ENCODE measurements around the gene MMP21. TPM values are rescaled to one million over a fixed set of nuclear protein-coding genes. Genes with fewer than 3 reads are reported as not detected.

The MMP21 gene
- total RNA-seq, 1 experiment from 2014 or later = not detected

DNA sequence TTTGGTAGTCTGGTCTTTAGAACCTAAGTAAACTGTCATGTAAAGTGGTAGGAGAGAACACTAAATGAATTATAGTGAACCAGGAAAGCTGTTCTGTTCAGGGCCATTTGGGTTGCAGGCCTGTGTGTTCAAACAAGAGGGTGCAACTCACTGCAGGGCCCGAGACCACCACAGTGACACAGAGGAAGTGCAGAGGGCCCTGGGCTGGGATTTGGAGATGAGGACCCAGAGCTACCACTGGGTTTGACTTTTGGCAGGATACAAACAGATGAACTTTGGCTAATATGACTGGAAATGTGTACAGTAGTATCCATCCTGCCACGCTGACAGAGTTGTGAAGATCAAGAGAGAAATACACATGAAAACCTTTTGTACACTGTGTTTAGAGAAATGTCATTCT, 9.8 kb downstream of the MMP21 start:
- DNase-seq (ENCODE audit: low read depth) = no peak

DNA sequence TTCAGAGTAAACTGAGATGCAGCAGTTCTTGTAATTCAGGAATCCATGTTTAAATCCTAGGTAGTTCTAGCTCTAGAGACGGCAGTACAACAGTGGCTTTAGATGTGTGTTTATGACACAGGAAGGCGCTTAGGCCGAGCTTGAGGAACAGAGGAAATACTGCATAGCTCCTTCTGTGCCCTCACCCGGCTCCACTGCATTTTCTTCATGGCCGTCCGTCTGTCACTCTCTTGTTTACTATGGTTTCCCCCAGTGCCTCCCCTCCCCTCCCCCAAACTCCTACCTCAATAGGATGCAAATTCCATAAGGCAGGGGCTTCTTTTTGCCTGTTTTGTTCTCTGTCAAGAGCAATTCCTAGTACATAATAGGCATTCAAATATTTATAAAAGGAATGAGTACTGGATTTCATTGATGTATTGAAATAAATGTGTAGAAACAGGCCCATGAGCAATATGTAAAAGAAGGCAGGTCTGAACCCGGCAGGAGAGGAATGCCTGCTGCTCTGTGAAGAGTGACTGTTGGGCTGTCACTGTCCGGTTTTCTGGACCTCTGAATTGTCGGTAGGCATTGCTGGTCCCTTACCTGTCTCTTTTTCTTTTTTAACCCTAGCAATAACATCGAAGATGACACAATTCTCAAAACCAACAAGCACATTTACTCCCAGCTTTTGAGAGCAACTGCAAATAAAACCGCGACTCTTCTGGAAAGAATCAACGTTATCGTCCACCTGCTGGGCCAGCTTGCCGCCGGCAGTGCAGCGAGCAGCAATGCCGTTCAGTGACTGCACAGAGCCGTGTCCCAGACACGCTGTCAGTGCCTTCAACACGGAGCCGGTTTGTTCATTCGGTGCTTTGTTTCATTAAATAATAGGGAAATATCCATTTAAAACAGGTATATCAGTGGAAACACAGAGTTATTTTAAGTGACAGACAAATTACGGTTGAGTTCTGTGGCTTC, 12.7 kb downstream of the MMP21 start:
- no peak for DNase-seq (ENCODE audit: low read depth)

DNA sequence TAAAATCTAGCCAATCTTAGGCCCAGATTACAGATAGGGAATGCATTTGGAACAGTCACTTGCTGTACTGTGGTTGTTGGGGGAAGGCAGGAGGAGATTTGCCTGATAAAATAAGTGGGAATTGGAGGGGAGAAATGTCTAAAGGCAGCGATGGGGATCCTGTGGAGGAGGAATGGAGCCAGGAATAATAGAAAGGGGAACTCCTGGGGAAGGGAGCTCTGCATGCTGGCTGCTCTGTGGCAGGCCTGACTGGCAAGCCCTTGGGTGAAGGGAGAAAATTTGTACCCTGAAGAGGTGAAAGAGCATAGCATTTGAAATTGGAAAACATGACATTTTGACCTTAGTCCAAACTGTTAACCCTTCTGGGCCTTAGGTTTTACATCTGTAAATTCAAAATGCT, 13.7 kb downstream of the MMP21 start:
- DNase-seq (ENCODE audit: low read depth) = no peak

DNA sequence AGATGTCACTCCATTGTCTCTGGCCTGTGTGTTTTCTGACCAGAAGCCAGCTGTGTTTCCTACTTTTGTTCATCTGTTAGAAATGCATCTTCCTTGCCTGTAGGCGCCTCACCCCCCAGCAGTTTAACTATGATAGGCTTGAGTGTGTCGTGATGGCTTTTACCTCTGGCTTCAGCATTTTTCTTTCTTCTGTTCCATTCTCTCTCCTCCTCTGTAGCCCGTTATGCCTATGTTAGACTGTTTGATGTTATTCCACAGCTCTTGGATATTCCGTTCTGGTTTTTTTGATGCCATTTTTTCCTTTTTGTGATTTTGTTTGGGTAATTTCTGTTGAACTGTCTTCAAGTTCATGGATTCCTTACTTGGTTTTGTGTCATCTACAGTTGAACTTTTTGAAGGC, 17.9 kb downstream of the MMP21 start:
- no peak for DNase-seq (ENCODE audit: low read depth)

DNA sequence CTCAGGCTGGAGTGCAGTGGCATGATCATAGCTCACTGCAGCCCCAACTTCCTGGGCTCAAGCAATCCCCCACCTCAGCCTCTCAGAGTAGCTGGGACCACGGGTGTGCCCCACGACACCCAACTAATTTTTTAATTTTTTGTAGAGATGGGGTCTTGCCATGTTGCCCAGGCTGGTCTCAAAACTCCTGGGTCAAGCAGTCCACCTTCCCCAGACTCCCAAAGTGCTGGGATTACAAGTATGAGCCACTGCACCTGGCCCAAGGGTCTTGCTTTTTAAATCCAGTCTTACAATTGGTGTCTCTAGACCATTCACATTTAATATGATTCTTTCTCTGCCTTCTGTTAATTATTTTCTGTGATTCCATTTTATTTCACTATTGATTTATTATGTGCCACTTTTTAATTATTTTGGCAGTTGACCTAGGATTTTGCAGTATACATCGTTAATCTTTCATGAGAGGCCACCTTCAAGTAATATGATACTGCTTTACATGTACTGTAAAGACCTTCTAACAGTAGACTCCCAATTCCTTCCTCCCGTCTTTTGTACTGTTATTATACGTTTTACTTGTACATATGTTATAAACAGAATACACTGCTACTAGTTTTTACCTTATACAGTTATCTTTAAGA, 18.7 kb downstream of the MMP21 start:
- DNase-seq (ENCODE audit: low read depth) = no peak

DNA sequence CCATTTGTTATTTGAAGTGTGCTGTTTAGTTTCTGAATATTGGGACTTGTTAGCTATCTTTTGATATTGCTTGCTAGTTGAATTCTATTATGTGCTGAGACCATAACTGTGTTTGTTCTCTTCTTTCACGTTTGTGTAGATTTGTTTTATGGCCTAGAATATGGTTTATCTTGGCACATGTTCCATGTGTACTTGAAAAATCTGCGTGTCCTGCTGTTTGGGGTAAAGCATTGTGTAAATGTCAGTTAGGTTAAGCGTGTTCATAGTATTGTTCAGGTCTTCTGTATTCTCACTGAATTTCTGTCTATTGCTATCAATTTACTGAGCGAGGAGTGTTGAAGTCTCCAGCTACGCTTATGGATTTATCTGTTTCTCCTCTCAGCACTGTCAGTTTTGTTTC, 19.4 kb downstream of the MMP21 start:
- no peak for DNase-seq (ENCODE audit: low read depth)

DNA sequence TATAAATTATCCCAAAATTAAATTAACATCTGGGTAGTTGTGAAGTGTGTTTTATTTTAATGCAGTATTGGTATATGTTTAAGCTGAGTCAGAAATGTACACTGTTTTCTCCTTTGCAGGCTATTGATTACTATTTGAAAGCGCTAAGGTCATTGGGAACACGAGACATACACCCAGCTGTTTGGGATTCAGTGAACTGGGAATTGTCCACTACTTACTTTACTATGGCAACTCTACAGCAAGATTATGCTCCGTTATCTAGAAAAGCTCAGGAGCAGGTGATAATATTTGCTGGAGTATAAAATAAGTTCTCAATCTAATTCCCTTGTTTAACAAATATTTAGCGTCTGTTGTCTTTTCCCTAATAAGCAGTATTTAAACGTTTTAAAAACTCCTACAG, 28.2 kb downstream of the MMP21 start:
- no peak for DNase-seq (ENCODE audit: low read depth)

DNA sequence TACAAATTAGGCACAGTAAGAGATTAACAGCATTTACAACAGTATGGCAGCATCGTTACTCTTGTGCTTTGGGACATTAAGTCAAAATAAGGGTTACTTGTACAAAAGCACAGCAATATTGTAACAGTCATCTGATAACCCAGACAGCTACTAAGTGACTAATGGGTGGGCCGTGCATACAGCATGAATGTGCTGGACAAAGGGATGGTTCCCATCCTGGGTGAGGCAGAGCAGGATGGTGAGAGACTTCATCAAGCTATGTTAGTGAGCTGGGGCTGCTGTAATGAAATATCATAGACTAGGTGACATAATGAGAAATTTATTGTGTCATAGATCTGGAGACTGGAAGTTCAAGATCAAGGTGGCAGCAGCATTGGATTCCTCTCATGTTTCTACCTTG, 30.7 kb downstream of the MMP21 start:
- no peak for DNase-seq (ENCODE audit: low read depth)

DNA sequence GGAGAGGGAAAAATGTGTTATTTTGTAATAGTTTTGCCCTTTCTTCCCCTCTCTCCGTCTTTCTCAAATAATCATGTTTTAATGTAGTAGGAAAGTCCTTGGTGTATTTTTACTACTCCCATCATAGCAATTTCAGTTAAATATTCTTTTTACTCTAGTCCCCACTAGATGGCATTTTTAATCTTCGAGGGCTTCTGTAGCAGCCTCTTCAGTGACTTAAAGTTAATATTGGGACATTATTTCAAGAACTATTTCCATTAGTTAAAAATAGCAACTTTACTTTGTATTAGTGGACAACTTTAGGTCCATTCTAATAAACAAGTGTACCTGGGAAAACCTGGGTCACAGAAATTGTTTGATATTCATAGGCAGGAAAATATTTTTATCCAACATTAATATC, 33.2 kb downstream of the MMP21 start:
- DNase-seq (ENCODE audit: low read depth) = no peak

DNA sequence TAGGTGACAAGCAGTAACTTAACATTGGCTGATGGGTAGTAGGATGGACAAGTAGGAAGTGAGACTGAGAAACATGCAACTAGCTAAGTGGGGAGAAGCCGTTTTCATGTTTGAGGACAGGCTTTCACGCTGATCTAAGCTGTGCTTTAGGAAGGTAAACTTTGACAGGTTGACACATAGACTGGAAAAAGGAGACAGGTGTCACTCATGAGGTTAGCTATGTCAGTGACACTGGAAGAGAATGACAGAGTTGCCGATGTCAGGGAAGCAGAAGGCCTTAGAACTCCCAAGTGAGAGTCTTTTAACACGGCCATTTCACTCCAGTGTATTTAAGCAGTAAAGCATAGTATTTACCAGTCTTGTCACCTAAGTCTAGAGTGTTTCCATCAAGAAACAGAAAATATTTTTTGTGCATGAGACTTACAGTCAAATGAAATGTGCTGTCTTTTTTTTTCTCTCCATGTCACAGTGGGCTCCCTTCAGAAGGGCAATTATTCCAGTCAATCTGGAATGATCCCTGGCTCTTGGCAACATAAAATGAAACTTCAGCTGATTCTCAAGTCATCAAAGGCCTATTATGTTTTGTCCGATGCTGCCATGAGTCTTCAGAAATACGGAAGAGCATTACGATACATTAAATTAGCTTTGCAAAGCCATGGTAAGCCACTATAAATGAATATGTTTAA, 35.5 kb downstream of the MMP21 start:
- DNase-seq (ENCODE audit: low read depth) = no peak

DNA sequence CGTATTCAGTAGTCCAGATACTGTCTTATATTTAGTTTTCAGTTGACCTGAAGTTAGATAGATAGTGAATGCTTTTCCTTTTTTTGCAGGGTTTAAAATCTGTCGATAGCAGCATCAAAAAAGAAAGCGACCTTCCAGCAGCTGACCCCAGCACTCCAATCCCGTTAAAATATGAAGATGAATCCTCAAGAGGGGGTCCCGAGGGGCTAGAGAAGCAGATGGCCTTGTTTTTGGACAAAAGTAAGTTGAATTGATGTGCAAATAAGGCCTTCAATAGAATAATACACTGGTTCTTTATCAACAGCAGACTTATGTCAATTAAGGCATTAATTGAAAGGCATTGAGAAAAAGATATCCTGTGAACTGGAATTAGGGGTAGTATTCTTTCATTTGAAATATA, 37.4 kb downstream of the MMP21 start:
- DNase-seq (ENCODE audit: low read depth) = no peak

DNA sequence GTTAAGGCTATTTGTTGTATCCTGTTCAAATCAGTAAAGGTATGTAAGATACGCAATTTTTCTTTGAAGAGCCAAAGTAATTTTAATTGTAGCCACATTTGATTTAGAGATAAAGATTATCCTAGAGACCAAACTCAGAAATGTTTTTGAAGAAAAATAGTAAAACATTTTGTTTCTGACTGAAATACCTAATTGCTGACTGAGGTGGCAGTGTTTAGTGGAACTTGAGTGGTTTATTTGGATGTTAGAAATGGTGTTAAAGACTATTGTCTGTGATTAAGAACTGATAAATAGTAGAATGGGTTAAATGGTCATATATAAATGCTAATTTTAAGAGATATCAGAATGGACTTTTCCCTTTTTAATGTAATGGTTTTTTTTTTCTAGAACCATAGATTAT, 40.8 kb downstream of the MMP21 start:
- no peak for DNase-seq (ENCODE audit: low read depth)

DNA sequence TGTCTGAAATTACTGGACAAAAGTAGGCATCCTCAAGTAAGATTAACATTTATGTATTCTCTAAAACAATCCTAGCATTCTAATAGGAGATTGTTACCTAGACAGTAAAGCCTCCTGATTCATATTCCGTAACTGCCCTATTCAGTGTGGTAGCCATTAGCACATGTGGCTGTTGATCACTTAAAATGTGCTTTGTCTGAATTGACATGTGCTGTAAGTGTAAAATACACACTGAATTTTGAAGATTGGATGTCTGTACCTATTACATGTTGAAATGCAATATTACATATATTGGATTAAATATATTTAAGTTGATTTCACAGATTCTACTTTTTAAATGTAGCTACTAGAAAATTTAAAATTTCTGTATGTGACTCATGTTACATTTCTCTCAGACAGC, 41.5 kb downstream of the MMP21 start:
- DNase-seq (ENCODE audit: low read depth) = no peak

DNA sequence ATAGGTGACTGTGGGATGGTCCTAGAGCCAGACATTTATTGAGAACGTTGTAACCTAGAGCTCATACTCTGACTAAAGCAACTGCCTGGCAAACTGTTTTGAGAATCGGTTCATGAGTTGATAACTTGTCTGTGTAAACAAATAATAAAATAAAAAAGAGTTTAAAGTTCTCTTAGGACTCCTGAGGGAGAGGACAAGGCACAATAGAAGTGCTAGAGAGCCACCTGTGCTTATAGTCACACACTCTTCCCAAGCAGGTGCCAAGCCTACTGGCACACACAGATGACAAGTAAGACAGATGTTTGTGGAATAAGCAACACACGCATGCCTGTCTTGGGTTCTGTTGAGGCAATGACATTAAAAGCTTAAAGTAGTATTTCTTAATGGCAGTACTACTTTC, 48.2 kb downstream of the MMP21 start:
- DNase-seq (ENCODE audit: low read depth) = no peak

DNA sequence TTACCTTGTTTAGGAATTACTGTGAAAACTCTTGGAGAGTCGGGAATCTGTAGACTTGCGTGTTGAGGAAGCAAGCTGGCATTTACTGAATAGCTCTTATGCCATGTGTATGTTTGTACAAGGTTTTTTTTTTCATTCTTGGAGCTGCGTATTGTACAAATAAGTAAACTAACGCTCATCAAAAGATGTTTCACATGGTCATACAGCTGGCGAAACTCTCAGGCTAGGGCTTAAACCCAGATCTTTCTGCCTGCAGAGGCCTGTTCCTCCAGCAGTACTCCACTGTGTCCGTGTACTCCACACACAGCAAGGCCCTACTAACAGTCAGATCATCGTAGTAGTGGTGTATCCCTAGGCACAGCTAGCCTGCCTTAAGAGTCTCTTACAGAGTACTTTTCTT, 48.7 kb downstream of the MMP21 start:
- DNase-seq (ENCODE audit: low read depth) = no peak

DNA sequence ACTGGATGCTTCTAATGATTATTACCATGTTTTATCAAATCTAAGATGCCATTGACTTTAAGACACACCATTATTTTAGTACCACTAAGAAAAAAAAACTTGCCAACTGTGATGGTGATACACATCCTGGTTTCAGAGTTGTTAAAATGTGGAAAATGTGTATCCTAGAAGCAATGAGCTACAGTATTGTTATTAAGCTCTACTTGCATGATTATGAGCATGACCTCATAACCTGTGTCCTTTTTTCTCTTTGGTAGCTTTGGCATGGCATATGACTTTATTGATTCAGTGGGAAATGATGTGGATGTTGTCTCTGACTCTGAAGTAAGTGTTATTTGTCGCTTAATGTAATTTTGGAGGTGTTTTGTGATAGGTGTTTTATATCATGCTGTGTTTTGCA, 52.8 kb downstream of the MMP21 start:
- DNase-seq (ENCODE audit: low read depth) = no peak

DNA sequence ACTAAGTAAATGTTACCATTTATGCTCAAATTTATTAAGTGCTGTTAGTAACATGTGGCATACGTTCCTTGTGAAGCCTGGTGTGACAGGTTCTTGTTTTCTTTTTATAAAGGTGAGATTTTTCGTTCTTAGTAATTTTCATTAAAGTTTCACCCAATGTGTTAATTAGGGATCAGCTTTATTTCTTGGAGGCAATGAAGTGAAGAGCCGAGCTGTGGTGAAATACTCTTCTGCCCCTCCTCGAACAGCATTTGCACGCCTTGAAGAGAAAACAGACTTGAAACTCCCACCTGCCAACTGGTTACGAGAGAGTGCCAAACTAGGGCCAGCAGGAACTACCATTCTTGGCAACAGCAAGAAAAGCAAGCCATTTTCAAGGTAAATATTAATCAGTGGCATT, 54.6 kb downstream of the MMP21 start:
- DNase-seq (ENCODE audit: low read depth) = no peak

DNA sequence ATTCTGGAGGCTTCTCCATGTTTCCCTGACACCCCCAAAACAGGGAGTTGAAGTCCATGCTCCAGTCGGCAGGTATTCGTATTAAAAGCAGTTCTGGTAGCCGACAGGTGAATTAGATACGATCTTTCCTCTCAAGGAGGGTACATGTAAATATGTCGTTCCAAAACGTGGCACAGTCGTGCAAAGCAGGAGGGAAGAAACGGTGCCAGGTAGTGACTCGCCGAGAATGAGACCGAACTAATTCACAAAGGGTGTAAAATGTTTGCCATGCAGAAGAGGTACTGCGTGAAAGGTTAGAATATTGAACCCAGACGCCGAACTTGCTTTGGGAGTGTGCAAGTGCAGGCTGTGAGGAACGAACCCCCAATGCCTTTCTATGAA, 55.6 kb downstream of the MMP21 start:
- DNase-seq (ENCODE audit: low read depth) = no peak

DNA sequence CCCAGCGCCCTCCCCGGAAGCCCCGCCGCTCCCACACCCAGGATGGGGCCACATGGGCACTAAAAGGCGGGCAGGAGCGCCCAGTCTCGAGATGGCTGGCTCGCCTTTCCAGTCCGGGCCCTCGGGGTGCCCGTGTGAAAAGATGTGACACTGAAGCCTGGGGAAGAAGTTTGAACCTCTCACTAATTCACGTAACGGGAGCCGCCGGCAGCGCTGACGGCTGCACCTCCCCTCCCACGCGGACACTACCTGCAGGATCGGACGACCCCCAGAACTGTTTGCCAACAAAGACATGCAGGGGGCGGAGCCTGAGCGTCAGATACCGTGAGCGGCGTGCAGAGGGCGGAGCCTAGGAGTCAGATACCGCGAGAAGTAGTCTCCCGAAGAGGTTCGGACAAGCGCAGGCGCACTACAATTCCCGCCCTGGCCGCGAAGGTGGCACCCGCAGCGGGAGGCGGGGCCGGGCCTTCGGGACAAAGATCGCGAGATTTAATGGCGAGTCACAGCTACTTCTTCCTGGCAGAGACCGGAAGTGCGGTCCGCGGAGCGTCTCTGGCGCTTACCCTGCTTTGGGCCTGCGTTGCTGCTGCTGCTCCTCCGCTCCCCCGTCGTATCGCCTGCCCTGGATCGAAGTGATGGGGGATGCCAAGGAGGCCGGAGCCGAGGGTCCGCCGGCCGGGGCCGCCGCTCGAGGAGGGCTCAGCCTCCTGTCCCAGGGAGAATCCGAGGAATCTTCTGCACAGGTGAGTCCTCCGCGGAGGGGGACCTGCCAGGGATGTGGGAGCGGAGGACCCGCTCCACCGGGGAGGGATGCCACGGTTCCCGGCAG, 56.2 kb downstream of the MMP21 start, which contains the start of gene EDRF1:
EDRF1 (plus strand) TSS at position 537 of the 829 bp plus-strand sequence; CDS start at position 636, 99 bp downstream.
- peak; percentile 98 for DNase-seq (ENCODE audit: low read depth)
